ENCODE data around the gene PPAN.

Gene PPAN

DNA sequence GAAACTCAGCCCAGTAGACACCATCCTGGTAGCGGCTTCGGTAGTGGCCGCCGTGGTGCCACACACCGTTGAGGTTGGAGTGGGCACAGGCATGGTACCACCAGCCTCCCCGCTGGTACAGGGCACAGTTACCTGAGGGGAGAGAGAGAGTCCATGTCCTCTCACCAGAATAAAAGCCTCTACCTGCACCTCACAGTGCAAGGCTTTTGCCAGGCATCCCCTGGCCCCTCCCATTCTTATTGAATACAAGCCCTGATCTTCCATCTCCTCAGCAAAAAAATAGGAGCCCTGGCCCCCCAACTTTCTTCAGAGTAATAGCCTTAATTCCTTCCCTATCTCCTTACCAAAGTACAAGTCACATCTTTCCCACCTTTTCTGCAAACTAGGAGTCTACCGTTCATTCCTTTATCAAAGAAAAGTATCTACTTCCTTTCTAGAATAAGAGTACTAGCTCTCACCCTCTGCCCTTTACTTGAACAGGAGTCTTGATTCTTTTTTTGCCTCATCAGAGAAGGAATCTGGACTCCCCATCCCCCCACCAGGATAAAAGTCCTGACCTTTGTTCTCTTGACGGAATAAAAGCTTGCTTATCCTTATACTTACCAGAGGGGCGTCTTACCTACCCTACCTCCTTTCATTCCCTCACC lies 13.4 kb upstream of the PPAN start:
- DNase-seq: no peak

- no peak for DNase-seq
Observed at GRCh38 chr19:10093295-10094186, 12.6 kb upstream of the PPAN start.

DNA sequence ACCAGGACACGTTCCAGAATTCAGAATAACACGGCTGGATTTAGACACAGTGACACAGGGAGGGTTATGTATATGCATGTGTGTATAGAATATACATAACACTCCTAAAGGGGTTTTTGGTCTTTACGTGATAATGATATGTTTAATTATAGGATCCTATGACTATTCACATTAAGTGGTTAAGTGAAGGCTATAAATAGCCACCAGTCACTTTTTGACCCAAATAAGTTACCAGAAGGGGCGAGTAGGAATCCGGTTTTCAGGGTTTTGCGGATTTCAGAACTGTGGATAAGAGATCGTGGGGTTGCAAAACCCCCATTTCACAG lies 10.6 kb upstream of the PPAN start:
- no peak for DNase-seq

DNA sequence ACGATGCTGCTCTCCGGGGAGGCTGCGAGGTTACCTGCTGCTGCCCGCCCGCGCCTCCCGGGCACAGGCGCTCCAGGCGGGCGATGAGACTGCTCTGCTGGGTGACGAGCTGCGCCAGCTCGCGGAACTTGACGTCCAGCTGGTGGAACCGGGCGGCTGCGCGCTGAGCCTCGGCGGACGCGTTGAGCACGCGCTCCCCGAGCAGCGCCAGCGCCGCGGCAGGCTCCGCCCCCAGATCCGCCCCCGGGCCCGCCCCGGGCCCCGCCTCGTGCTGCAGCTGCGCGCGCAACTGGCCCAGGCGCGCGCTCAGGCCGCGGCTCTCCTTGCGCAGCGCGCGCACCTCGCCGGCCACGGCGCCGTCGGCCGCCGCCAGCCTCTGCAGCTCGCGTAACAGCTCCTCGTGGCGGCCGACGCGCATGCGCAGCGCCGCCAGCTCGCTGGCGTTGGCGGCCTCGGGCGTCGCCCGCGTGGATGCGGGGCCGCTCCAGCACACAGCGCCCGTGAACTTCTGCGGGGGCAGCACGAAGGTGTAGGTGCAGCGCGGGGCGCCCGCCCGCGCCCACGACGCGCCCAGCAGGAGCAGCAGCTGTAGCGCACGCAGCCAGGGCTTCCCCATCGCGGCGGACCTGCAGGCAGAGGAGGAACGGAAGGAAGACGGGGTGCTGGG lies 10.1 kb upstream of the PPAN start:
- peak; percentile 96 for DNase-seq

DNA sequence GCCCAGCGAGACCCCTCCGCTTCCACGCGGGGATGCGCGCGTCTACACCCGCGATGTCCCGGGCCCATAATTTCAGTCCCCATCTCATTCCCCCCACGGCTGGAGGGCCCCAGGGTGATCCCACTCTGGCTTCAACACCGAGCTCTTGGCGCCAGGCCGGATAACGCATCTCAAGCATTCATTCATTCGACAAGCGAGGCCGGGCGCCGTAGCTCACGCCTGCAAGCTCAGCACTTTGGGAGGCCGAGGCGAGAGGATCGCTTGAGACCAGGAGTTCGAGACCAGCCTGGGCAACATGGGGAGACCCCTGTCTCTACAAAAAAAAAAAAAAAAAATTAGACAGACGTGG lies 9.6 kb upstream of the PPAN start:
- DNase-seq: no peak

DNA sequence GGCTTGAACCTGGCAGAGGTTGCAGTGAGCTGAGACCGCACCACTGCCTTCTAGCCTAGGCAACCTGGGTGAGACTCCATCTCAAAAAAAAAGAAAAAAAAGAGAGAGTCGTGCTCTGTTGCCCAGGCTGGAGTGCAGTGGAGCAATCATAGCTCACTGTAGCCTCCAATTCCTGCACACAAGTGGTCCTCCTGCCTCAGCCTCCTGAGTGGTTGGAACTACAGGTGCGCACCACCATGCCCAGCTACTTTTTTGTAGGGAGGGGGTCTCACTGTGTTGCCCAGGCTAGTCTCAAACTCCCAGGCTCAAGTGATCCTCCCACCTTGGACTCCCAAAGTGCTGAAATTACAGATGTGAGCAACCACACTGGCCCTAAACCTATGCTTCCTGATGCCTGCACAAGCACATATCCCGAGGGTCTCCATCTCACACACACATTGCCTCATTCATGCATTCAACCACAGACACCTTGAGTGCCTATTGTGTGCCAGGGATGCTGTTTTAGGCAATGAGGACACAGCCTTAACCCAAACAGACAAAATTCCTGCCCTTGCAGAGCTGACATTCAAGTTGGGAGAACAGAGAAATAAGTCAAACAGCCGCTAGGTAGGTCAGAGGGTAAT lies 5.9 kb upstream of the PPAN start:
- DNase-seq: no peak

DNA sequence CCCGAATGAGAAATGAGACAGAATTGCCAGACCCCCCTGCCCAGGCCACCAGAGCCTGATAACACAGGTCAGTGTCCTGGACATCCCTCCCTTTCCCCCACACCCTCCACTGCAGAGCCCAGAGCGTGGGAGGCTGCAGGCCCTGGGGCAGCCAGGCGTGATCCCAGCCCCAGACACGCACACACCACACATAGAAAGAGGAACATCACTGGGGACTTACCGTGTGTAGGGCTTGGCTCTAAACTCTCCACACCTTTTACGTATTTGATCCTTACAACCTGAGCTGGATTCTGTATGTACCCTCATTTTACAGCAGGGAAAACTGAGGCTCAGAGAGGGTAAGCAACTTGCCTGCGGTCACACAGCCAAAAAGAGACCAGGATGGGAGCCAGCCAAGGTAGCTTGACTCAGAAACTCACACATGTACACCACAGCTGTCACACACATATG lies 3.4 kb upstream of the PPAN start:
- no peak for DNase-seq

DNA sequence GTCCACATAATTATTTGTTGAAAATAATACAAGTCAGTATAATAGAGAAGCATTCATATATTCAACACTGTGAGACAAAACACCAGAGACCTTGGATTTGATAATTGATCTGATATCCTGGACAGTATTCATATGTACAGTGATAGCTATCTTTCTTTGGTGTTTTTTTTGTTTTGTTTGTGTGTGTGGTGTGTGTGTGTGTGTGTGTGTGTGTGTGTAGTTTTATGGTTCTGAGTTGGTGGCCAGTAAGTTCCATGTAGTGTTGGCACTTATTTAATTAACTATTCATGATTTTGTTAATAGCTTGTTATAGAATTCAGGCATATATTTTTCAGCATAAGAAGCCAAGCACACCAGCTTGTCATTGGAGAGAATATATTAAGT lies 2.0 kb upstream of the PPAN start:
- DNase-seq: no peak

GRCh38 chr19:10104665-10105508 lies 1.3 kb upstream of the PPAN start:
- peak; percentile 89 for DNase-seq

DNA sequence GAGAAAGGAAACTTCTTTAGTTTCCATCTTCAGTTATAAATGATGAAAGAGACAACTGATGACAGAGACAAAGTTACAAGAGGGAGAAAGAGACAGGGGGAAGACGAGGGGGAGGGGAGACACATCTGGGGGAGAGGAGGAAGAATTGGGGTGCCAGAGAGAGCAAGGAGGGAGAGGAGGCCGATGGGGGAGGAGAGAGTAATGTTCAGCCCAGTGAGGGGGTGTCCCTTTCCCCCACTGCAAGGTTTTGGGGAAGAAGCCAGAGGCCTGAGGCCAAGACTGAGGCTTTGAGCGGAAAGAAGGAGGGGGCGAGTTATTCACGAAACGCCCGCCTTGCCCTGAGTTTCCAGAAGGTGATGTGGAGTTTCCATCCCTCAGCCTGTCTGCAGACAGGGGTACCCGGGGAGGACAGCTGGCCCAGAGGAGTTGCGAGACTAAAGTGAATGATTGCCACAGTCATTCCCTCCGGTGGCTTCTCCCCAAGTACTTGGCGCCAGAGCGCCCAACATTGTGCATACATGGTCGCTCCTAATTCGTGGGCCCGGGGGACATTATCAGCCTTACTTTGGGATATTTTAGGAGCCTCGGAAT lies 558 bp upstream of the PPAN start:
- DNase-seq: no peak

GRCh38 chr19:10107254-10107653 lies 1.1 kb downstream of the PPAN start:
- DNase-seq: no peak

DNA sequence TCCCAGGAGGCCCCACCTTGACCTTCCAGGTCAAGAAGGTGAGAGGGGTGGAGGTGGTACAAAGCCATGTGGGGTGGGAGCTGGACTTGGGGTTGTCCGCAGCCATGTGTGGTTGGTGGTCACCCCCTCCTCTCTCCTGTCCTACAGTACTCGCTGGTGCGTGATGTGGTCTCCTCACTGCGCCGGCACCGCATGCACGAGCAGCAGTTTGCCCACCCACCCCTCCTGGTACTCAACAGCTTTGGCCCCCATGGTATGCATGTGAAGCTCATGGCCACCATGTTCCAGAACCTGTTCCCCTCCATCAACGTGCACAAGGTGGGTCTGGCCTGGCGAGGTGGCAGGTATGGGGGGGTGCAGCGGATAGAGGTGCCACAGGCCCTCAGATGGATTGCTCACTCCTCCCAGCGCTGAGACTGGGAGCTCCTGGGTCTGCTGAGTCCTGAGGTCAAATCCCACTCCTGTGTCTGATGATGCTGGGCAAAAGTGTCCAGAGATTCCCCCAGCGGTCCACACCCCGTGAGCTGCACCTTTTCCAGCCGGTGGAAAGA lies 1.7 kb downstream of the PPAN start:
- DNase-seq: no peak

DNA sequence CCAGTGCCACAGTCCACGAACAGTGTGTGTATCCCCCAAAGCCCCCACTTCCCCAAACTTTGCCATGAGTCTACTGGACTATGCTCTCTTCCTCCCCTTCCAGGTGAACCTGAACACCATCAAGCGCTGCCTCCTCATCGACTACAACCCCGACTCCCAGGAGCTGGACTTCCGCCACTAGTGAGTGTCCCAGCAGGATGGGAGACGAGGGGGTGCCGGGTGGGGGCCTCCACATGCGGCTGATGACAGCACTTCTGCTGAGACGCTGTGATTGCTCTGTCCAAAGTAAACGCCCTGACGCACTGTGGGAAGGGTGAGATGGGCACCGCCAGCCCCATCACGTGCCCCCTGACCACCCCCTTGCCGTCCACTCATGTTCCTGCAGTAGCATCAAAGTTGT lies 3.4 kb downstream of the PPAN start:
- DNase-seq: no peak

GRCh38 chr19:10110076-10110971 lies 4.2 kb downstream of the PPAN start:
- no peak for DNase-seq

GRCh38 chr19:10110972-10111317 lies 4.8 kb downstream of the PPAN start:
- no peak for DNase-seq

DNA sequence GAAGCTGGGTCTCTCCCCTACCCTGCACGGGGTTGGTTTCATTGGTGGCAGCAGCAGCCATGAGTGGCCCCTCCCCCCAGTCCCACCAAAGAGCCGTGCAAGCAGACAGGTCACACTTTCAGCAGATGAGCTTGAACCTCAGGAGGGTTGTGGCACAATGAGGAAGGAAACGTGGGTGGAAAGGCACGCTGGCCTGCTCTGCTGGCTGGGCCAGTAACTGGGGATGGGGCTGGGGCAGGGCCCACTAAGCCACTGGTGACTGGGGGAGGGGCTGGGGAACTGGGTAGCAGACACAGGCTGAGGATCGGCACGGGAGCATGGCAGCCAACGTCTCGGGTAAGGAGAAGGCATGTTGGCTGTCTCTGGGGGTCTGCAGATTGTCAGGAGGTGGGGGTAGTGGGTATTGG lies 5.2 kb downstream of the PPAN start, which contains the start of gene P2RY11:
P2RY11 (plus strand) TSS at position 289 of the 407 bp plus-strand sequence; CDS start at position 318, 29 bp downstream.
- peak; percentile 78 for DNase-seq

GRCh38 chr19:10112037-10112761 lies 6.0 kb downstream of the PPAN start:
- DNase-seq: peak; percentile 86

GRCh38 chr19:10112895-10113591 lies 6.9 kb downstream of the PPAN start:
- peak; percentile 92 for DNase-seq

DNA sequence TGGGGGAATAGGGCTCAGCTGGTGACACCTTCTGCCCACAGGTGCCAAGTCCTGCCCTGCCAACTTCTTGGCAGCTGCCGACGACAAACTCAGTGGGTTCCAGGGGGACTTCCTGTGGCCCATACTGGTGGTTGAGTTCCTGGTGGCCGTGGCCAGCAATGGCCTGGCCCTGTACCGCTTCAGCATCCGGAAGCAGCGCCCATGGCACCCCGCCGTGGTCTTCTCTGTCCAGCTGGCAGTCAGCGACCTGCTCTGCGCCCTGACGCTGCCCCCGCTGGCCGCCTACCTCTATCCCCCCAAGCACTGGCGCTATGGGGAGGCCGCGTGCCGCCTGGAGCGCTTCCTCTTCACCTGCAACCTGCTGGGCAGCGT lies 7.4 kb downstream of the PPAN start:
- DNase-seq: peak; percentile 83

All from activated CD8-positive, alpha-beta memory T cell treated with anti-CD3 and anti-CD28 coated beads for 24 hours (primary cell).